ENCODE results near the gene NCOA1.

DNA sequence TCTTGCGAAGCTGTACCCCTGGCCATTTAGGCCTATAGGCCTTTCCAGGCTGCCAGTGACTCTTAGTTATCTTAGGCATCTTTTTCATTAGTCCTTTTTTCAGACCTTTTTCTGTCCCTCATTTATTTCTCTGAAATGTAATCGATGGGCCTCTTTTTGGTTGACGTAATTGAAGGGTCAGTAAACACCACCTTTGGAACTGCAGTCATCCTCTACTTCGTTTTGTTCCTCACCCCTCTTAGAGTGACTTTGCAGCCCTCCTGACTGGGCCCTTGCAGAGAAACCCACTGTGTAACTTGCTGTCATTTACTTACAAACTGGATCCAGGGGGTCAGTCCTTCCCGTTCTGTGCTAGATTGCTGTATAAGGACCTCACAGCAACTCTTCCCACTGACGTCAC is 325.4 kb downstream of the NCOA1 start:
- TF ChIP-seq, protein P1, sequence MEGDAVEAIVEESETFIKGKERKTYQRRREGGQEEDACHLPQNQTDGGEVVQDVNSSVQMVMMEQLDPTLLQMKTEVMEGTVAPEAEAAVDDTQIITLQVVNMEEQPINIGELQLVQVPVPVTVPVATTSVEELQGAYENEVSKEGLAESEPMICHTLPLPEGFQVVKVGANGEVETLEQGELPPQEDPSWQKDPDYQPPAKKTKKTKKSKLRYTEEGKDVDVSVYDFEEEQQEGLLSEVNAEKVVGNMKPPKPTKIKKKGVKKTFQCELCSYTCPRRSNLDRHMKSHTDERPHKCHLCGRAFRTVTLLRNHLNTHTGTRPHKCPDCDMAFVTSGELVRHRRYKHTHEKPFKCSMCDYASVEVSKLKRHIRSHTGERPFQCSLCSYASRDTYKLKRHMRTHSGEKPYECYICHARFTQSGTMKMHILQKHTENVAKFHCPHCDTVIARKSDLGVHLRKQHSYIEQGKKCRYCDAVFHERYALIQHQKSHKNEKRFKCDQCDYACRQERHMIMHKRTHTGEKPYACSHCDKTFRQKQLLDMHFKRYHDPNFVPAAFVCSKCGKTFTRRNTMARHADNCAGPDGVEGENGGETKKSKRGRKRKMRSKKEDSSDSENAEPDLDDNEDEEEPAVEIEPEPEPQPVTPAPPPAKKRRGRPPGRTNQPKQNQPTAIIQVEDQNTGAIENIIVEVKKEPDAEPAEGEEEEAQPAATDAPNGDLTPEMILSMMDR (IDR thresholded peaks at IDR 0.05): no peak
- no peak for TF ChIP-seq POLR2A (IDR thresholded peaks at IDR 0.05)

All from testis (tissue), 2 donors.